HCT116 (cell line): ENCODE data around the gene C14orf180. TPM values are rescaled to one million over a fixed set of nuclear protein-coding genes. Genes with fewer than 3 reads are reported as not detected.

Experiments
- ATAC-seq: fragments of 200-7000 bp; cut with Tn5 transposase; 2 replicates; pipeline ENCODE4 v1.9.1; 2020; ENCODE audit warnings: mild to moderate bottlenecking, moderate library complexity
- BruUV-seq: library from RNA; stranded (reverse); fragments of 400-500 nt; replicated peaks from 2 replicates; lab custom pipeline; 2021; lab: Mats Ljungman, UMichigan
- CTCF ChIA-PET: fragments of 300-600 bp; sonication (Branson Sonifier 250); formaldehyde crosslinking; loops from one replicate; lab custom pipeline; 2021; ENCODE audit warnings: antibody characterized with exemption; lab: Charles Lee
- POLR2A ChIA-PET: fragments of 300-600, 350-600 bp; sonication (Branson Sonifier 250); formaldehyde crosslinking; loops from one replicate; lab custom pipeline; 2021; ENCODE audit warnings: antibody characterized with exemption; lab: Charles Lee
- RAD21 ChIA-PET, 2 experiments: fragments of 300-600 bp; sonication (Branson Sonifier 250); formaldehyde crosslinking; loops; one replicate each; lab custom pipeline; 2023; ENCODE audit warnings: low total read pairs in 2 of 2; ENCODE audit not compliant: uncharacterized antibody in 2 of 2, unreplicated experiment in 2 of 2, low non-redundant PET in 1 of 2; lab: Charles Lee
- DNase-seq: peaks from one replicate; pipeline ENCODE4 v3.0.0-alpha.2; 2010; ENCODE audit warnings: low read depth, low spot score
- H2AFZ ChIP-seq: fragments of 200-600 bp; shearing (Covaris generic), sonication (generic); 2 replicates; pipeline ENCODE4 v1.6.1; 2017; ENCODE audit warnings: low read depth, mixed run types, mixed read lengths, antibody characterized with exemption, low read length; ENCODE audit not compliant: poor library complexity, severe bottlenecking
- H3K27ac ChIP-seq: 2 replicates; pipeline ENCODE4 v1.5.1; 2012; ENCODE audit warnings: low read depth, low read length
- H3K27me3 ChIP-seq: fragments of 200-600 bp; sonication (generic); 2 replicates; pipeline ENCODE4 v1.6.1; 2016; ENCODE audit warnings: mixed run types, low read length, mixed read lengths; ENCODE audit not compliant: insufficient read depth
- H3K36me3 ChIP-seq, 2 experiments: fragments of 200-500 bp in 1 of 2; fragments of 200-600 bp in 1 of 2; sonication (Bioruptor generic) in 1 of 2; sonication (generic) in 1 of 2; 2 replicates each; pipeline versions ENCODE4 v1.5.1 to v1.6.1; 2014 to 2016; ENCODE audit warnings: low read length in 2 of 2, inconsistent platforms in 1 of 2, mixed read lengths in 1 of 2, mixed run types in 1 of 2; ENCODE audit not compliant: insufficient read depth in 2 of 2, control insufficient read depth in 1 of 2
- H3K4me1 ChIP-seq, 2 experiments: fragments of 200-600 bp in 1 of 2; sonication (generic) in 1 of 2; 2 replicates each; pipeline versions ENCODE4 v1.5.1 to v1.6.1; 2012 to 2017; ENCODE audit warnings: low read length in 2 of 2, inconsistent platforms in 1 of 2, mild to moderate bottlenecking in 1 of 2, mixed read lengths in 1 of 2, mixed run types in 1 of 2, moderate library complexity in 1 of 2; ENCODE audit not compliant: insufficient read depth in 2 of 2, control insufficient read depth in 1 of 2
- H3K4me2 ChIP-seq: fragments of 200-600 bp; sonication (generic); 2 replicates; pipeline ENCODE4 v1.6.1; 2017; ENCODE audit warnings: mixed run types, low read length, mixed read lengths
- H3K4me3 ChIP-seq, 2 experiments: fragments of 200-600 bp in 1 of 2; sonication (generic) in 1 of 2; replicated peaks in 1 of 2; 2 replicates each; pipeline ENCODE4 v1.5.1; 2011 to 2016; ENCODE audit warnings: low read length in 2 of 2, control low read depth in 1 of 2, low read depth in 1 of 2, mild to moderate bottlenecking in 1 of 2, mixed read lengths in 1 of 2, mixed run types in 1 of 2
- H3K79me2 ChIP-seq: fragments of 200-600 bp; sonication (generic); 2 replicates; pipeline ENCODE4 v1.6.1; 2017; ENCODE audit warnings: mild to moderate bottlenecking, mixed run types, low read length, moderate library complexity, mixed read lengths; ENCODE audit not compliant: insufficient read depth
- H3K9ac ChIP-seq: fragments of 200-600 bp; sonication (generic); 2 replicates; pipeline ENCODE4 v1.6.1; 2016; ENCODE audit warnings: low read length, mixed read lengths
- H3K9me2 ChIP-seq: fragments of 200-600 bp; sonication (generic), shearing (Covaris generic); 2 replicates; pipeline ENCODE4 v1.6.1; 2017; ENCODE audit warnings: mixed run types, mild to moderate bottlenecking, moderate library complexity; ENCODE audit not compliant: insufficient read depth
- H3K9me3 ChIP-seq, 2 experiments: fragments of 200-500 bp in 1 of 2; fragments of 200-600 bp in 1 of 2; sonication (Bioruptor generic) in 1 of 2; sonication (generic) in 1 of 2; 2 replicates each; pipeline ENCODE4 v1.6.1; 2014 to 2017; ENCODE audit warnings: low read length in 2 of 2, mixed read lengths in 2 of 2, inconsistent platforms in 1 of 2, low read depth in 1 of 2, mild to moderate bottlenecking in 1 of 2, mixed run types in 1 of 2, moderate library complexity in 1 of 2; ENCODE audit not compliant: control insufficient read depth in 1 of 2, insufficient read depth in 1 of 2
- H4K20me1 ChIP-seq: fragments of 200-600 bp; sonication (generic), shearing (Covaris generic); 2 replicates; pipeline ENCODE4 v1.6.1; 2017; ENCODE audit warnings: mixed run types, mild to moderate bottlenecking, moderate library complexity; ENCODE audit not compliant: insufficient read depth
- EGR1 ChIP-seq: IDR thresholded peaks from 2 replicates; pipeline ENCODE4 v1.6.1; 2012; ENCODE audit warnings: low read depth
- EZH2 ChIP-seq: fragments of 200-600 bp; sonication (generic); IDR thresholded peaks from 2 replicates; pipeline ENCODE4 v1.6.1; 2017; ENCODE audit warnings: antibody characterized with exemption, mixed run types
- EZH2phosphoT487 ChIP-seq: fragments of 200-600 bp; IDR thresholded peaks from 2 replicates; pipeline ENCODE4 v1.6.1; 2018; ENCODE audit warnings: antibody characterized with exemption, borderline replicate concordance
- JUND ChIP-seq: IDR thresholded peaks from 2 replicates; pipeline ENCODE4 v1.6.1; 2012
- MAX ChIP-seq: IDR thresholded peaks from 2 replicates; pipeline ENCODE4 v1.6.1; 2012
- POLR2AphosphoS5 ChIP-seq: IDR thresholded peaks from 2 replicates; pipeline ENCODE4 v1.6.1; 2011; ENCODE audit warnings: mild to moderate bottlenecking, low read depth, low read length, moderate library complexity
- RAD21 ChIP-seq: IDR thresholded peaks from 2 replicates; pipeline ENCODE4 v1.6.1; 2012; ENCODE audit warnings: low read depth, mild to moderate bottlenecking
- SIN3A ChIP-seq: IDR thresholded peaks from 2 replicates; pipeline ENCODE4 v1.6.1; 2012; ENCODE audit warnings: low read depth
- SP1 ChIP-seq: IDR thresholded peaks from 2 replicates; pipeline ENCODE4 v1.6.1; 2012; ENCODE audit warnings: low read depth
- SRF ChIP-seq: IDR thresholded peaks from 2 replicates; pipeline ENCODE4 v1.6.1; 2012; ENCODE audit warnings: low read depth
- ZBTB33 ChIP-seq: IDR thresholded peaks from 2 replicates; pipeline ENCODE4 v1.6.1; 2011; ENCODE audit warnings: mild to moderate bottlenecking, low read length, moderate library complexity; ENCODE audit not compliant: insufficient replicate concordance; ENCODE audit errors: extremely low read depth
- ZFX ChIP-seq: fragments of 450-650 bp; IDR thresholded peaks from 2 replicates; pipeline ENCODE4 v1.6.1; 2017
- ZNF274 ChIP-seq: fragments of 200-500 bp; sonication (Bioruptor generic); IDR thresholded peaks from 2 replicates; pipeline ENCODE4 v1.6.1; 2014; ENCODE audit warnings: mild to moderate bottlenecking, low read depth, low read length, inconsistent platforms
- intact Hi-C: fragments of 100-400 bp; cut with micrococcal nuclease; formaldehyde crosslinking; loops from 2 replicates; pipeline ENCODE4 v1.10.0; 2022
- total RNA-seq: library from RNA; stranded (reverse); gene quantifications from one replicate; pipeline ENCODE4 v1.2.1, GENCODE V29; 2021; ENCODE audit not compliant: unreplicated experiment
- TF ChIP-seq, protein P1 (sequence below): IDR thresholded peaks from 2 replicates; pipeline ENCODE4 v1.6.1; 2012; ENCODE audit warnings: low read depth

Gene C14orf180
- total RNA-seq, 1 experiment from 2014 or later = not detected

DNA sequence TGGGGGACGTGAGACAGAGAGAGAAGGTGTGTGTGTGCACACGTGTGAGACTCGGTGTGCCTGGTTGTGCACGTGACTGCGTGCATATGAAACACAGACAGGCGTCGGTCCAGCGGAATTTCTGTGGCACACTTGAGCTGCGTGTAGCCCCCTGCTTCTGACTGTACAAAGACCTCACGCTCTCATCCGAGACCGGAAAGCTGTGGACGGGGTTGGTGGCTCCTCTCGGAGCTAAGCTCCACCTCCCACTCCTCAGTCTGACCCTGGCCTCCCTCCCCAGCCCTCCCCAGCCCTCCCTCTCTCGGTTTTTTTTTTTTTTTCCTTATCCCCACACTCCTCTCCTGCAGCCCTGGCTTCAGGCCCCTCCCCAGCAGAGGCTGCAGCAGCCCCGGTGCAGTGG, 8.3 kb upstream of the C14orf180 start (continued):
- TF ChIP-seq JUND (no peak), RAD21 (no peak)

GRCh38 chr14:104572024-104572626, 7.4 kb upstream of the C14orf180 start:
- Histone ChIP-seq H2AFZ (no peak overlapping the region), H3K9me3 (no peaks in the 10 kb centered on the region), H3K4me1 (no peaks in the 10 kb centered on the region; a peak in 1 of 4 replicates), H3K27ac (no peak overlapping the region), H3K9me2 (no peaks in the 10 kb centered on the region), H3K27me3 (no peaks in the 10 kb centered on the region), H3K4me3 (no peak overlapping the region), H4K20me1 (no peaks in the 10 kb centered on the region), H3K4me2 (no peak overlapping the region), H3K9ac (no peak overlapping the region), H3K36me3 (no peaks in the 10 kb centered on the region), H3K79me2 (no peaks in the 10 kb centered on the region)
- CTCF ChIA-PET = no interaction called here
- ATAC-seq = no peak
- RAD21 ChIA-PET = no interaction called here
- no peak for DNase-seq
- intact Hi-C loops = no loop called here
- no peak for TF ChIP-seq SP1
- TF ChIP-seq EGR1 = no peak
- TF ChIP-seq, protein P1, sequence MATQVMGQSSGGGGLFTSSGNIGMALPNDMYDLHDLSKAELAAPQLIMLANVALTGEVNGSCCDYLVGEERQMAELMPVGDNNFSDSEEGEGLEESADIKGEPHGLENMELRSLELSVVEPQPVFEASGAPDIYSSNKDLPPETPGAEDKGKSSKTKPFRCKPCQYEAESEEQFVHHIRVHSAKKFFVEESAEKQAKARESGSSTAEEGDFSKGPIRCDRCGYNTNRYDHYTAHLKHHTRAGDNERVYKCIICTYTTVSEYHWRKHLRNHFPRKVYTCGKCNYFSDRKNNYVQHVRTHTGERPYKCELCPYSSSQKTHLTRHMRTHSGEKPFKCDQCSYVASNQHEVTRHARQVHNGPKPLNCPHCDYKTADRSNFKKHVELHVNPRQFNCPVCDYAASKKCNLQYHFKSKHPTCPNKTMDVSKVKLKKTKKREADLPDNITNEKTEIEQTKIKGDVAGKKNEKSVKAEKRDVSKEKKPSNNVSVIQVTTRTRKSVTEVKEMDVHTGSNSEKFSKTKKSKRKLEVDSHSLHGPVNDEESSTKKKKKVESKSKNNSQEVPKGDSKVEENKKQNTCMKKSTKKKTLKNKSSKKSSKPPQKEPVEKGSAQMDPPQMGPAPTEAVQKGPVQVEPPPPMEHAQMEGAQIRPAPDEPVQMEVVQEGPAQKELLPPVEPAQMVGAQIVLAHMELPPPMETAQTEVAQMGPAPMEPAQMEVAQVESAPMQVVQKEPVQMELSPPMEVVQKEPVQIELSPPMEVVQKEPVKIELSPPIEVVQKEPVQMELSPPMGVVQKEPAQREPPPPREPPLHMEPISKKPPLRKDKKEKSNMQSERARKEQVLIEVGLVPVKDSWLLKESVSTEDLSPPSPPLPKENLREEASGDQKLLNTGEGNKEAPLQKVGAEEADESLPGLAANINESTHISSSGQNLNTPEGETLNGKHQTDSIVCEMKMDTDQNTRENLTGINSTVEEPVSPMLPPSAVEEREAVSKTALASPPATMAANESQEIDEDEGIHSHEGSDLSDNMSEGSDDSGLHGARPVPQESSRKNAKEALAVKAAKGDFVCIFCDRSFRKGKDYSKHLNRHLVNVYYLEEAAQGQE = no peak
- no peak for TF ChIP-seq SIN3A
- no peak for TF ChIP-seq EZH2phosphoT487
- no peak for TF ChIP-seq ZFX
- TF ChIP-seq SRF = no peak
- TF ChIP-seq POLR2AphosphoS5 = no peak
- TF ChIP-seq MAX = no peak
- no peak for TF ChIP-seq EZH2
- TF ChIP-seq ZNF274 = no peak
- TF ChIP-seq ZBTB33 = no peak
- POLR2A ChIA-PET = no interaction called here
- BruUV-seq = no TSS peak
